Heart left ventricle (tissue), 16 donors: ENCODE results near the gene HAPLN2. TPM values are rescaled to one million over a fixed set of nuclear protein-coding genes. Genes with fewer than 3 reads are reported as not detected.

ENCODE experiments used
- ATAC-seq, 4 donors: fragments of 200-7000 bp; cut with Tn5 transposase; one replicate each; pipeline ENCODE4 v1.9.1; 2020 to 2022; ENCODE audit warnings: moderate library complexity in 4 of 4, mild to moderate bottlenecking in 3 of 4, moderate number of reproducible peaks in 1 of 4
- DNase-seq, 5 donors: peaks; one replicate each; pipeline ENCODE4 v3.0.0-alpha.2; 2020
- H3K27ac ChIP-seq, 12 donors: fragments of 200-600 bp; sonication (generic) in 4 of 12; one replicate each; pipeline versions ENCODE4 v1.5.0 to v1.8.0; 2016 to 2022; ENCODE audit warnings: mild to moderate bottlenecking in 2 of 12
- H3K27me3 ChIP-seq, 9 donors: fragments of 200-600 bp; sonication (generic) in 2 of 9; one replicate each; pipeline versions ENCODE4 v1.5.1 to v1.8.0; 2016 to 2022; ENCODE audit warnings: mild to moderate bottlenecking in 3 of 9
- H3K36me3 ChIP-seq, 9 donors: fragments of 200-600 bp; sonication (generic) in 2 of 9; one replicate each; pipeline versions ENCODE4 v1.5.0 to v1.8.0; 2018 to 2022; ENCODE audit warnings: mild to moderate bottlenecking in 2 of 9
- H3K4me1 ChIP-seq, 12 donors: fragments of 200-600 bp; sonication (generic) in 4 of 12; one replicate each; pipeline versions ENCODE4 v1.5.0 to v1.8.0; 2016 to 2022; ENCODE audit warnings: mild to moderate bottlenecking in 3 of 12
- H3K4me3 ChIP-seq, 12 donors: fragments of 200-600 bp; sonication (generic) in 4 of 12; one replicate each; pipeline versions ENCODE4 v1.5.0 to v1.8.0; 2017 to 2022; ENCODE audit warnings: mild to moderate bottlenecking in 9 of 12, moderate library complexity in 4 of 12
- H3K9me3 ChIP-seq, 12 donors: fragments of 200-600 bp; sonication (generic) in 4 of 12; one replicate each; pipeline versions ENCODE4 v1.5.0 to v1.8.0; 2016 to 2022; ENCODE audit warnings: mild to moderate bottlenecking in 1 of 12
- POLR2A ChIP-seq, 2 donors: fragments of 450-650 bp; IDR thresholded peaks; one replicate each; pipeline ENCODE4 v1.6.1; 2017; ENCODE audit warnings: antibody characterized with exemption in 2 of 2, mild to moderate bottlenecking in 2 of 2, moderate library complexity in 2 of 2
- WGBS, 4 donors: extraction: QIAGEN DNeasy Blood & Tissue Kit in 2 of 4; methylation state at CpG; one replicate each; pipeline versions ENCODE4 v1.1.5 to v1.1.7; 2013 to 2018; 5-methylcytosine and 5-hydroxymethylcytosine counted together
- intact Hi-C, 10 donors: fragments of 100-400 bp; cut with DNase I; formaldehyde crosslinking; loops; one replicate each; pipeline versions ENCODE4 v1.11.1 to v1.14.2; 2022
- polyA plus RNA-seq, 2 donors: library from polyadenylated mRNA; stranded (reverse); fragments of 200-250 nt; gene quantifications; one replicate each; pipeline ENCODE4 v1.2.3, GENCODE V29; 2013
- total RNA-seq, 9 donors: library from RNA; depleted of rRNA in 2 of 9; stranded (reverse); fragments of >200 nt in 2 of 9; fragmentation: NEBNext Ultra II Directional in 3 of 9; extraction: Animal tissue kit (Norgen Biotek cat#: 25700) in 3 of 9; gene quantifications; one replicate each; pipeline versions ENCODE4 v1.1.0 to v1.2.4, GENCODE V29; 2016 to 2023
- TF ChIP-seq, protein P1 (sequence below), 12 donors: fragments of 200-600 bp; sonication (generic) in 4 of 12; IDR thresholded peaks; one replicate each; pipeline versions ENCODE4 v1.5.0 to v1.8.0; 2018 to 2022; ENCODE audit warnings: antibody characterized with exemption in 12 of 12, mild to moderate bottlenecking in 5 of 12
- donor health status: ischemic (EF 13 %, LVEDD 7.1; RV severe dilation, severe dysfunction).
- donor health status: healthy with polysubstance abuse.
- donor health status: DM: no; HTN: yes; CAD: no.
- donor health status: DM: no; HTN: no; CAD: no.
- donor health status: ischemic (EF 25% LVEDD 6.9; RV normal size, moderate dysfunction).
- donor health status: ischemic (EF 25% LVEDD 5.7; RV mildly dilated, moderate dysfunction).
- donor health status: healthy.
- donor health status: DM: yes; HTN: yes; CAD: no.
- donor health status: ischemic (EF 35%, LVEDD 5.7; RV mildly dilated, moderate dysfunction).
- donor health status: nonischemic (EF 11% LVEDD 7.7; RV severe dilation, severe dysfunction).
- donor health status: DM: yes; HTN: yes; CAD: no.
- donor health status: PGD.
- donor health status: ischemic (EF 29% LVEDD 5.4; RV normal size, mild dysfunction).
- donor health status: nonischemic (EF 23%, LVEDD 6.1; RV moderate dilation, normal function).

The HAPLN2 gene
- total and polyA plus RNA-seq, 11 donors = 0.52 to 3.0 (median 1.1) TPM

DNA sequence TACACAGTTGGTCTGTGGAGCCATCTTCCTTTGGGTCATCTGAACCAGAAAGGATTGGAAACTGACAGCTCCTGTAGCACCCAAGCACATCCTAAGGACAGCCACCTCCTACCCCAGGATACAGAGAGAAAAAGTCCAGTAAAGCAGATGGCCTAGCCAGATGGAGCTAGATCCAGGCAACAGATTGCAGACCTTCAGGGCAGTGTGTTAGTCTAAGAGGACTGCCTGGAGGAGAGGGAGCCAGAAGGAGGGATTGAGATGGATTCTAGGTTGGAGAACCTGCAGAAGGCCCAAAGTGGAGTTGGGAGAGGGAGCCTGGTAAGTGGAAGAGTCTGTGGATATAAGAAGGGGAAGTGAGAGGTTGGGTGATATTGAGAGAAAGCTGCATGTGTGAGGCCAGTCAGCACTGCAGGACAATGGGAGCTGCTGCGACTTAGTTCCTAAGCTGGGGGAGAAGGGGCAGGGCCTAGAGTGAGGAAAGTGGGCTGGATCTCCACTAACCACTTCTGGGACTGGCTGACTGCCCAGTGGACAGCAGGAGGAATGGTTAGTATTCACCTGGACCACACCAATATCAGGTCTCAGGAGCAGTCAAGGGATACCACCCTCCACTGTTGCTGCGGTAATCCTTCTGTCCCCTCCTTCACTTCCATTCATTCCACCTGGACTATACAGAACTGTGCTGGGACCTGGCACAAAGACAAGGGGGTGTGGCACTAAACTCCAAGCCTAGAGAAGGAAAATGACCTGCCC, 36.1 kb downstream of the HAPLN2 start:
- intact Hi-C loops = loop anchor here in 7 of 10 donors (5.0 to 10.0 kb wide), 3 partner anchors 73 to 273 kb away; no protein-coding TSS in a partner anchor
- Histone ChIP-seq H3K27me3 (peaks cover 0 to 46% (median 3%) of the 10 kb centered on the region in 9 donors), H3K4me3 (no peak overlapping the region), H3K9me3 (no peaks in the 10 kb centered on the region), H3K27ac (no peak overlapping the region), H3K36me3 (no peaks in the 10 kb centered on the region), H3K4me1 (peaks cover 0 to 35% (median 23%) of the 10 kb centered on the region in 12 donors)
- 56 to 65% (median 60%) methylated on average over 2 of the region's 2 CpGs for WGBS, 4 donors
- DNase-seq = no peak
- no peak for ATAC-seq
- no peak for TF ChIP-seq POLR2A (IDR thresholded peaks at IDR 0.05)
- TF ChIP-seq, protein P1, sequence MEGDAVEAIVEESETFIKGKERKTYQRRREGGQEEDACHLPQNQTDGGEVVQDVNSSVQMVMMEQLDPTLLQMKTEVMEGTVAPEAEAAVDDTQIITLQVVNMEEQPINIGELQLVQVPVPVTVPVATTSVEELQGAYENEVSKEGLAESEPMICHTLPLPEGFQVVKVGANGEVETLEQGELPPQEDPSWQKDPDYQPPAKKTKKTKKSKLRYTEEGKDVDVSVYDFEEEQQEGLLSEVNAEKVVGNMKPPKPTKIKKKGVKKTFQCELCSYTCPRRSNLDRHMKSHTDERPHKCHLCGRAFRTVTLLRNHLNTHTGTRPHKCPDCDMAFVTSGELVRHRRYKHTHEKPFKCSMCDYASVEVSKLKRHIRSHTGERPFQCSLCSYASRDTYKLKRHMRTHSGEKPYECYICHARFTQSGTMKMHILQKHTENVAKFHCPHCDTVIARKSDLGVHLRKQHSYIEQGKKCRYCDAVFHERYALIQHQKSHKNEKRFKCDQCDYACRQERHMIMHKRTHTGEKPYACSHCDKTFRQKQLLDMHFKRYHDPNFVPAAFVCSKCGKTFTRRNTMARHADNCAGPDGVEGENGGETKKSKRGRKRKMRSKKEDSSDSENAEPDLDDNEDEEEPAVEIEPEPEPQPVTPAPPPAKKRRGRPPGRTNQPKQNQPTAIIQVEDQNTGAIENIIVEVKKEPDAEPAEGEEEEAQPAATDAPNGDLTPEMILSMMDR (IDR thresholded peaks at IDR 0.05) = no peak

GRCh38 chr1:156655904-156656516, 36.8 kb downstream of the HAPLN2 start:
- Histone ChIP-seq H3K4me1 (peaks cover 0 to 41% (median 29%) of the 10 kb centered on the region in 12 donors), H3K27me3 (peaks cover 0 to 46% (median 3%) of the 10 kb centered on the region in 9 donors), H3K9me3 (no peaks in the 10 kb centered on the region), H3K4me3 (no peak overlapping the region), H3K36me3 (no peaks in the 10 kb centered on the region), H3K27ac (no peak overlapping the region)
- TF ChIP-seq, protein P1 (IDR thresholded peaks at IDR 0.05) = no peak
- TF ChIP-seq POLR2A (IDR thresholded peaks at IDR 0.05) = no peak
- DNase-seq (no peak), ATAC-seq (no peak)
- 65 to 73% (median 67%) methylated on average over 8 to 9 of the region's 9 CpGs for WGBS, 4 donors
- intact Hi-C loops = loop anchor here in 9 of 10 donors (2.0 to 10.0 kb wide), 9 partner anchors 27 to 274 kb away; no protein-coding TSS in a partner anchor

- H3K27me3 ChIP-seq = peaks cover 0 to 38% (median 3%) of the 10 kb centered on the region in 9 donors
- intact Hi-C loops = loop anchor here (1.0 to 10.0 kb wide), 12 partner anchors 28 to 275 kb away; no protein-coding TSS in a partner anchor
- peak; percentile 74 to 88 (median 79) for DNase-seq
- H3K27ac ChIP-seq = peak overlapping the region in 1 of 12 donors; percentile 22
- 1% methylated on average over 52 to 54 of the region's 54 CpGs for WGBS, 4 donors
- H3K9me3 ChIP-seq = no peaks in the 10 kb centered on the region
- H3K36me3 ChIP-seq = no peaks in the 10 kb centered on the region
- ATAC-seq = peak in 3 of 4 donors; percentile 24 to 32 (median 30)
- H3K4me3 ChIP-seq = peak overlapping the region in 10 of 12 donors; percentile 17 to 55 (median 42)
- peaks cover 0 to 52% (median 38%) of the 10 kb centered on the region in 12 donors for H3K4me1 ChIP-seq
- TF ChIP-seq, protein P1 (IDR thresholded peaks at IDR 0.05) = peak; percentile 93 to 99 (median 98)
- TF ChIP-seq POLR2A (IDR thresholded peaks at IDR 0.05) = no peak
These were observed 37.9 kb downstream of the HAPLN2 start for GRCh38 chr1:156656806-156657740.
